GM21515 (cell line): ENCODE data around the gene MCEMP1.
"Not testable (repeated sequence)": the region's sequence is repeated elsewhere in the genome, so short reads cannot be mapped to it uniquely, and the experiment has no call there.

ENCODE experiments used
- ATAC-seq: cut with Tn5 transposase; IDR thresholded peaks from one replicate; pipeline ENCODE4 v1.9.1; 2021; ENCODE audit not compliant: unreplicated experiment

Gene MCEMP1

DNA sequence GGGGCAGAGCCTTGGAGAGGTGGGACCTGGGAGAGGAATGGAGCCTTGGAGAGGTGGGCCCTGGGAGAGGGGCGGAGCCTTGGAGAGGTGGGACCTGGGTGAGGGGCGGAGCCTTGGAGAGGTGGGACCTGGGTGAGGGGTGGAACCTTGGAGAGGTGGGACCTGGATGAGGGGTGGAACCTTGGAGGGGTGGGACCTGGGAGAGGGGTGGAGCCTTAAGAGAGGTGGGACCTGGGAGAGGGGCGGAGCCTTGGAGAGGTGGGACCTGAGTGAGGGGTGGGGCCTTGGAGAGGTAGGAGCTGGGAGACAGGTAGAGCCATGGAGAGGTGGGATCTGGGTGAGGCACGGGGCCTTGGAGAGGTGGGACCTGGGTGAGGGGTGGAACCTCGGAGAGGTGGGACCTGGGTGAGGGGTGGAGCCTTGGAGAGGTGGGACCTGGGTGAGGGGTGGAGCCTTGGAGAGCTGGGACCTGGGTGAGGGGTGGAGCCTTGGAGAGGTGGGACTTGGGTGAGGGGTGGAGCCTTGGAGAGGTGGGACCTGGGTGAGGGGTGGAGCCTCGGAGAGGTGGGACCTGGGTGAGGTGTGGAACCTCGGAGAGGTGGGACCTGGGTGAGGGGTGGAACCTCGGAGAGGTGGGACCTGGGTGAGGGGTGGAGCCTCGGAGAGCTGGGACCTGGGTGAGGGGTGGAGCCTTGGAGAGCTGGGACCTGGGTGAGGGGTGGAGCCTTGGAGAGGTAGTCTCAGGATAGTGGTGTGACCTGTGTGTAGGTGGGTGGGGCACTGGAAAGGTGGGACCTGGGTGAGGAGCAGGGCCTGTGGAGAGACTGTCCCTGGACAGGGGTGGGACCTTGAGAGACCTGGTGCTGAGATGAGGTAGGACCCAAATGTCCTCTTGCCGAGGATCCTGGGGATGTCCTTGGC is 33.0 kb upstream of the MCEMP1 start:
- ATAC-seq: not testable (repeated sequence)

DNA sequence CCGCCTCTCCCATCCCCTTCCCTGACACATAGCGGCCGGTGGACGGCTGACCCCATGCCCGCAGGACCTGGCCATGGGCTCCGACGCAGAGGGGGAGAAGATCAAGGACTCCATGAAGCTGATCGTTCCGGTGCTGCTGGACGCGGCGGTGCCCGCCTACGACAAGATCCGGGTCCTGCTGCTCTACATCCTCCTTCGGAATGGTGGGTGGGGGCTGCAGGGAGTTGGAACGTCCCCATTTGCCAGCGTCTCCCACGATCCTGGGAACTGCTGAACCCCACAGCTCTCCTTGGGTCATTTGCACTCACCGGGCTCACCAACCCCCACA is 32.4 kb upstream of the MCEMP1 start:
- no peak for ATAC-seq

DNA sequence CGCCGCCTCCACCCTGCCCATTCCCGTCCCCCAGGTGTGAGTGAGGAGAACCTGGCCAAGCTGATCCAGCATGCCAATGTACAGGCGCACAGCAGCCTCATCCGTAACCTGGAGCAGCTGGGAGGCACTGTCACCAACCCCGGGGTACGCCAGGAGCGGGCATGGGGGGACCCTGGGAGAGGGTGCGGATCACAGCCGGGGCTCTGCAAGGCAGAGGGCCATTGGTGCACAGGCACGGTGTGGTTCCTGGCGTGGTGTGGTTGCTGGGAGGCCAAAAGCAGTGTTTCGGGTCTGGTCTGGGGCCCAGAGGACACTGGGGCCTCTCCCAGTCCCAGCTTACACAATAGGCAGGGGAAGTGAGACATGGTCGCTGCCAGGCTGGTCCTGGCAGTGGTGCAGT is 31.7 kb upstream of the MCEMP1 start:
- ATAC-seq: no peak

DNA sequence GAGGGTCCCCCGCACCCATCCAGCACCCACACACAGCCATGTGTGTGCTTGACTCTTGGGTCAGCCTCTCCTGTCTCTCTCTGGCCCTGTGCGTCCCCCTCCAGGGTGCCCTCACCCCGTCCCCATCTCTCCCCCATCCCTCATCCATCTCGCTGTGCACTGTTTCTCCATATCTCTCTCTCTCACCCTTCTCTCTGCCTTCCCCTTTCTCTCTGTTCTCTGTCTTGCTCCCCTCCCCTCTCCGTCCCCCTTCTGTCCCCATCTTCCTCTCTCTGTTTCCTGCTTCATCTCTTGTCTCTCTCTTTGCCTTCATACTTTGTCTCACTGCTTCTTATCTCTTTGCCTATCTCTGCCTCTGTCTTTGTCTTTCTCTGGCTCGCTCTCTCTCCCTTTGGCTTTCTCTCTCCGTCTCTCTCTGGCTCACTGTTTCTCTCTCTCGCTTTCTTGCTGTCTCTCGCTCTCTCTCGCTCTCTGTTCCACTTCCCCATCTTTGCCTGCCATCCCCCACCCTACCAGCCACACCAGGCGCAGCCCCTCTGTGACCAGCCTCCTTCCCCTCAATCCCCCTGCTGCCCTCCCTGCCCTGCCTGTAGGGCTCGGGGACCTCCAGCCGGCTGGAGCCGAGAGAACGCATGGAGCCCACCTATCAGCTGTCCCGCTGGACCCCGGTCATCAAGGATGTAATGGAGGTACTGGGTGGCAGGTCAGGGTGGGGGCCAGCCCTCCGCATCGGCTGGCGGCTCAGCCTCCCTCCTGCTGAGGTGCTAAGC is 31.0 kb upstream of the MCEMP1 start:
- no peak for ATAC-seq

DNA sequence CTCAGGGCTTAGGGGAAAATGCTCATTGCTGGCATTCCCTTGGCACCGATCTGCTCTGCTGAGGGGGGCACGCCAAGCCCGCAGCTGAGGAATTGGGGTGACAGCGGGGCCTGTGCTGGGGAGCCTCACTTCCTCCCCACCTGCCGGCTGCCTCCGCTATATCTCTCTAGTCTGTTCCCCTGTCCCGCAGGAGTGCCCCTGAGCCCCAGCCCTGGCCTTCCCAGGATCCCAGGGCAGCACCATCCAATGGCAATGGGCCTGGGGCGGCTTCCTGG is 30.5 kb upstream of the MCEMP1 start:
- ATAC-seq: no peak

DNA sequence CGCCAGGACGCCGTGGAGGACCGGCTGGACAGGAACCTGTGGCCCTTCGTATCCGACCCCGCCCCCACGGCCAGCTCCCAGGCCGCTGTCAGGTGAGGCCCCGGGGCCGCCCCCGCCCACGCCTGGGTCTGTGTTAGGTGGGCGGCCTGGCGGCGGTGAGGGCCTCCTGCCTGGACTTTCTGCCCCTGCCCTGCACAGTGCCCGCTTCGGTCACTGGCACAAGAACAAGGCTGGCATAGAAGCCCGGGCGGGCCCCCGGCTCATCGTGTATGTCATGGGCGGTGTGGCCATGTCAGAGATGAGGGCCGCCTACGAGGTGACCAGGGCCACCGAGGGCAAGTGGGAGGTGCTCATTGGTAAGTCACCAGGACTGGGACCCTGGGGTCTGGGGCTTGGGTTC is 29.7 kb upstream of the MCEMP1 start:
- no peak for ATAC-seq

DNA sequence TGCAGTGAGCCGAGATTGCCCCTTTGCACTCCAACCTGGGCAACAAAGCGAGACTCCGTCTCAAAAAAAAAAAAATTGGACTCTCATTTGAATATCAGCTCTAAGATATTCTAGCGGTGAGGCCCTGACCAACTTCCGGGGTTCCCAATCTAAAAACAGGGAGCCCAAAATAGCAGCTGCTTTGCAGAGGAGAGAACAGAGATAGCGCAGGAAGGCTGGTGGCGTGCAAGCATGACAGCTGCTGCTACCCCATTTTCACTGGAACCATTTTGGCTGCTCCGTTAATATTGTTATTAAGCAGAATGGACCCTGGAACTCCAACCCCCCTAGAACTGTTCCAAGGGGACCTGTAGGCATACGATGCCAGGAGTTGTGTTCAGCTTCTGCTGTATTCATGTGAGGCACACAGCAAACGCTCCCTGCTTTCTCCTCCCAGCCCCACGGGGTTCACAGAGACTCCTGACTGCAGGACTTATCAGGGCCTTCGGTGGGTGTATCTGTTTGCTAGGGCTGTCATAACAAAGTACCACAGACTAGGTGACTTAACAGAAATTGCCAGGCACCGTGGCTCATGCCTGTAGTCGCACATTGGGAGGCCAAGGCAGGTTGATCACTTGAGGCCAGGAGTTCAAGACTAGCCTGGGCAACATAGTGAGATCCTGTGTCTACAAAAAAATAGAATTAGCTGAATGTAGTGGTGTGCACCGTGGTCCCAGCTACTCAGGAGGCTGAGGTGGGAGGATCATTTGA is 28.4 kb upstream of the MCEMP1 start:
- ATAC-seq: no peak

DNA sequence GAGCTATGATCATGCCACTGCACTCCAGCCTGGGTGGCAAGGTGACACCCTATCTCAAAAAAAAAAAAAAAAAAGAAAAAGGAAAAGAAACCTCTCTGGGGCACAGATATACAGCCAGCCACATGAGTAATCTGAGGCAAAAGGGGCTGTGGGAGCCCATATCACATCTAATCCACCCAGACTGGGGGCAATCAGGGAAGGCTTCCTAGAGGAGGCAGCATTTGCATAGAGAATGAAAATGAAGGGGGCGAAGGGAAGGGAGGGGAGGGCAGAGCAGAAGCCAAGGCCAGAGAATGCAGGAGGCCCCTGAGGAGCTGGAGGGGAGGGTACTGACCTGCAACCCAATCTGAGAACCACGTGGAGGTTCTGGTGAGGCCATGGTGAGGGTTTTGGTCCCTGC is 26.7 kb upstream of the MCEMP1 start:
- ATAC-seq: no peak

DNA sequence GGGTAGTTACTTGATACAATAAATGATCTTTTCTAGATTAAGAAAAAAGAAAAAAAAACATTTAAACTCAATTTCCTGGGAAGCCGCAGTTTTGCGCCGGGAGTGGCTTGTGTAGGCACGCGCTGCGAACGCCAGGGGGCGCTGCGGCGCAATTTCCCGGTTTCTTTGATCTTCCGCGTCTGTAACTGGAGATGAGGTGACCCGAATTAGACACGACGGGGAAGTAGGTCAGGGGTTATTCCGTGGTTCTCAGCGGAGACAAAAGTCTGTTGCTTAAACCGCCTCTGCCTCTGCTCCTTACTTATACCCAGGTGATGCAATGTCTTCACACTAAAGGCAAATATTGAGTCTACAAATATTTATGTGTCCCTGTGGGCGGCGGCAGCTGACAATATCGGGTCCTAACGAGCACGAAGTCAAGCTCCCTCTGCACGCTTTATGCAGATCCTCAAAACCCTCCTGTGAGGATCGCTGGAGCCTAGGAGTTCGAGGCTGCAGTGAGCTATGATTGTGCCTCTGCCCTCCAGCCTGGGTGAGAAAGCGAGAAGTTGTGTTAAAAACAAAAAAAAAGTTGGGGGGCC is 24.7 kb upstream of the MCEMP1 start:
- no peak for ATAC-seq

DNA sequence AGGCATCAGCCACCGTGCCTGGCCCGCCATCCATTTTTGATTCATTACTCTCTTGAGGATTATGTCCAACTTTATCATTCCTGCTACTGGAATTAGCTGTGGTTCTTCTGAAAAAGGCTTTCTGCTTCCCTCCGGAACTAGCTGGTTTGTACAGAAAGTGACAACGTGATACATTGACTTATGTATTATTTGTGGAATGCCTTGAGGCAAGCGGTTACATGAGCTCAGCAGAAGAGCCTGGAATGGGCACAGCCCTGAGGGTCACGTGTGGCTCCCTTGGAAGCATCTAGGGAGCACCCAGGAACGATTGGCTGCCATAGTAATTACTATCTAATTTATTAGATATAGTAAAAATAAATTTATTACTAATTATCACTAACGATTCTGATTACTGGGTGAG is 22.5 kb upstream of the MCEMP1 start:
- no peak for ATAC-seq

DNA sequence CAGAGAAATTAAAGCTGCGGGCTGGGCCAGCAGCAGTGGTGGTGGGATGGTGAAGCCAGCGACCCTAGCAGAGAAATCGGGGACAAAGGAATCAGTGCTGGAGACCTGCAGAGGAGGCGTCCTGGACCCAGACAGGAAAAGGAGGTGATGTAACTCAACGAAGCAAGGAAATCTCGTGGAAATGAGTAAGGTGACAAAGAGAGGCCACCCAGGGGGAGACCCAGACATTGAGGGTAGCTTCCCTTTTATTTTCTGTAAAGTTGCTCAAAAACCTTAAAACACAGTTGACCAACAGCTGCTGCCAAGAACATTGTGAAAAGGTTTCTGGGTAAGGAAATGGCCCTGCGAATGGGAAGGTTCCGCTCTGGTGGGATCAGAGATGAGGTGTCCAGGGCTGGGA is 21.3 kb upstream of the MCEMP1 start:
- no peak for ATAC-seq

DNA sequence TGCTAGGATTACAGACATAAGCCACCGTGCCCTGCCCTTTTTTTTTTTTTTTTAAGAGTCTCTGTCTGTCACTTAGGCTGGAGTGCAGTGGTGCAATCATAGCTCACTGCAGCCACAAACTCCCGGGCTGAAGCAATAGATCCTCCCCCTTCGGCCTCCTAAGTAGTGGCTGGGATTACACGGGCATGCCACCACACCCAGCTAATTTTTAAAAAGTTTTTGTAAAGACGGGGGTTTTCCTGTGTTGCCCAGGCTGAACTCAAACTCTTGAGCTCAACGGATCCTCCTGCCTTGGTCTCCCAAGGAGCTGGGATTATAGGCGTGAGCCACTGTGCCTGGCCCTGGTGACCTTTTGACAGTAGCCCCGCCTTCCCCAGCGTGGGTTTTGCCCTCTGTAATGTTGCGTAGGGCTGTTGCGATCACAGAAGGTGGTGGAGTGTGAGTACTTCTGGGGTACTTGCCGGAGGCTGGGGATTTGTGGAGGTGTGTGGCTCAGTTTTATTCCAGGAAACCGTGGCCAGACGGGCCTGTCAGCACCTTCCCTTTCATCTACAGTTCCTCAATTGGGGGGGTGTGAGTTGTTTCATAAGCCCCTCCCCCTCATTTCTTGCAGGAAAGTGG is 19.6 kb upstream of the MCEMP1 start:
- ATAC-seq: no peak

DNA sequence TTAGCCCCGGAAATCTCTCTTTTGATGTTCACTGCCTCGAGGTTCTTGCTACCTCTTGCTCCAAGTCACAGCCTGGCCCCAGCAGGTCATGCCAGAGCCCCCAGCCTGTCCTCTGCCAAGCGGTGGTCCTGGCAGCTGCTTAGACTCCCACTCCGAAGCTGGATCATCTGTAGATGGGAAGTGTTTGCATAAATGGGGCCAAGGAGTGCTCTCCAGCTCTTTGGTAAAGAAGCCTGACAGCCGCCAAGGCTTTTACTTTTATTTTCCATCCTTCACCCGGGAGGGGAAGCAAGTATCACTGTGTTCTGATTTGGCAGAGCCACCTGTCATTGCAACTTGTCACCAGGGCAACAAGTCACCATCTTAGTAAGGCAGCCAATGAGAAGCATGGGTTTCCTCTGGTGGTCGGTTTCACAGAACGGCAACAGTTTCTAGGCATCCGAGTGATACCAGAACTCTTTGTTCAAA is 18.6 kb upstream of the MCEMP1 start:
- ATAC-seq: peak; percentile 66

DNA sequence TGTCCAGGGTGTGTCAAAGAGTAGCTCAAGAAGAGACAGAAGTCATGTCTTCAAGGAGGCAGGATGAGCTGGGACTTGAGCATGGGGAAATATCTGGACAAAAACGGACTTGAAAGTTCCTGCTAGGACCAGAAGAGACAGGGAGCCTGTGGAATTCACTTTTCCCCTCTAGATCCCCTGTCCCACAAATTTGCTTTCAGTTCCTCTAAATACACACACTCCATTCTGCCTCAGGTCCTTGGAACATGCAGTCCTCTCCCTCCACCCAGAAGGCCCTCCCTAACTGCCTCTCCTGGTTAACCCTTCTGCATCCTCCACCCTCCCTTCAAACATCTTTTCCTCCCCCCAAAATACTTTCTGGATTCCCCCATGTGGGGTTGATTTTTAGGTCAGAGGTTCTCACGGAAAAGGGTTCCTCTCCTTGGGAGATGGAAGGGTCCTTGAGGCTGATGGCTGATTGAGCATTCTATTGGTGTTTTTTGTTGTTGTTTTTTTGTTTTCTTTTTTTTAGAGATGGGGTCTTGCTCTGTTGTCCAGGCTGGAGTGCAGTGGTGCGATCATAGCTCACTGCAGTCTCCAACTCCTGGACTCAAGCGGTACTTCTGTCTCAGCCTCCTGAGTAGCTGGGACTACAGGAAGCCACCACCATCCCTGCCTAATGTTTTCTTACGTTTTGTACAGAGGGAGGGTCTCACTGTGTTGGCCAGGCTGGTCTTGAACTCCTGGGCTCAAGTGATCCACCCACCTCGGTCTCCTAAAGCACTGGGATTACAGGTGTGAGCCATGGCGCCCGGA is 14.9 kb upstream of the MCEMP1 start:
- no peak for ATAC-seq

DNA sequence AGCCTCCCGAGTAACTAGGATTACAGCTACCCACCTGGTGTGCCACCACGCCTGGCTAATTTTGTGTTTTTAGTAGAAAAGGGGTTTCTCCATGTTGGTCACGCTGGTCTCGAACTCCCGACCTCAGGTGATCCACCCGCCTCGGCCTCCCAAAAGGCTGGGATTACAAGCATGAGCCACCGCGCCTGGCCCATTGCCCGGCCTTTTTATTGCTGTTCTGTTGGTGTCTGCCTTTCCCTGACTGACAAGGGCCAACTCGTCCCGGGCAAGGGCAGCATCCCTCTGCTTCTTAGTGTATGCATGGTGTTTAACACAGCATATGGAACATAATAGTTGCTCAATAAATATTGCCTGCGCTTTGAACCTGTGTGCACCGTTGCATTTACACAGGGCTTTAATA is 14.2 kb upstream of the MCEMP1 start:
- ATAC-seq: no peak

DNA sequence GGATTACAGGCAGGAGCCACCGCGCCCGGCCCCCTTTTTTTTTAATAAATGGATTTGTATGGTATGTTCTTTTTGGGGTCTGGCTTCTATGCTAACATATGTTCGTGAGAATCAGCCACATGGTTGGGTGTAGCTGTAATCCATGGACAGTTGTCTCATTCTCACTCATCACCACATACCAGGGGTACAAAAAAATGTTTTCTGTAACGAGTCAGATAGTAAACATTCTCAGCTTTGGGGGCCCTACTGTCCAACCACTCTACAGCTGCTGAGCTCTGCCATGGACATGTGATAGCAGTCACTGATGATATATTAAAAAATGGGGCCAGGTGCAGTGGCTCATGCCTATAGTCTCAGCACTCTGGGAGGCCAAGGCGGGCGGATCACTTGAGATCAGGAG is 13.2 kb upstream of the MCEMP1 start:
- ATAC-seq: no peak

DNA sequence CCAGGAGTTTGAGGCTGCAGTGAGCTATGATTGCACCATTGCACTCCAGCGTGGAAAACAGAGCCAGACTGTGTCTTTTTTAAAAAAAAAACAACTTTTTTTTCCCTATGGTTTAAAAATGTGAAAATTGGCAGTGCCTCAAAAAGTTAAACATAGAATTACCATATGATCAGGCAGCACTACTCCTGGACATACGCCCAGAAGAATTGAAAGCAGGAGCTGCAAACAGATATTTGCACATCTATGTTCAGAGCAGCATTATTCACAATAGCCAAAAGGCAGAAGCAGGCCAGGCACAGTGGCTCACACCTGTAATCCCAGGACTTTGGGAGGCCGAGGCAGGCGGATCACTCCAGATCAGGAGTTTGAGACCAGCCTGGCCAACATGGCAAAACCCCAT is 11.8 kb upstream of the MCEMP1 start:
- no peak for ATAC-seq

DNA sequence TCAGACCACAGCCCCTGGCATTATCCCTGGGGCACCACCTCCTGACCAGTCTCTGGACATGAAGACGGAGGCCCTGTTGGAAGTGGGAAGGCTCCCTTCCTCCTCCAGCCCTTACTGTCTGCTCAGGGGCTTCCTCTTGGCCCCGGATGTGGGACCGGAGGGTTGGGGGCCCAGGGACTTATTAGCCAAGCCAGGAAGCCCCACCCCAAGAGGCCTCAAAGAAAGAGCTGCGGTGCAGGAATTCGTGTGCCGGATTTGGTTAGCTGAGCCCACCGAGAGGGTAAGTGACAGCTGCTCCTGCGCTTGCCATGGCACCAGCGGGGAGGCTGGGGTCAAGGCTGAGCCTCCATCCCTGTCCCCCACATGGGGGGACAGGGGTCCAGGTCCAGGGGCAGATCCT is 8.0 kb upstream of the MCEMP1 start, which contains the start of gene RETN:
RETN (plus strand) TSS at position 208 of the 400 bp plus-strand sequence. CDS start 278 bp downstream, outside the sequence.
- ATAC-seq: no peak

DNA sequence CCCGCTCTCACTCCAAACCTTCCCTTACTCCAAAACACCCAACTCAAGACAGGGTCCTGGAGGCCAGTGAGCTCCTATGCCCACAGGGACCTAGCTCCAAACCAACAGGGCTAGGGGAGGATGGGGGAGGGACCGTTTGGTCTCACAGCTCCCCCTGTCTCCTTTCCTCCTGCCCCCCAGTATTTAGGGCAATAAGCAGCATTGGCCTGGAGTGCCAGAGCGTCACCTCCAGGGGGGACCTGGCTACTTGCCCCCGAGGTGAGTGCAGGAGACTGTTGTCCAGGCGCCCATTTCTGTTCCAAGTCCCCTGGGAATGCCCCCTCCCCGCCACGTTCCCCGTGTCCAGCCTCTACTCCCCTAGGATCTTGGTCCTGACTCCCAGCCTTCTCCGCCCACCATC is 7.2 kb upstream of the MCEMP1 start:
- ATAC-seq: no peak

DNA sequence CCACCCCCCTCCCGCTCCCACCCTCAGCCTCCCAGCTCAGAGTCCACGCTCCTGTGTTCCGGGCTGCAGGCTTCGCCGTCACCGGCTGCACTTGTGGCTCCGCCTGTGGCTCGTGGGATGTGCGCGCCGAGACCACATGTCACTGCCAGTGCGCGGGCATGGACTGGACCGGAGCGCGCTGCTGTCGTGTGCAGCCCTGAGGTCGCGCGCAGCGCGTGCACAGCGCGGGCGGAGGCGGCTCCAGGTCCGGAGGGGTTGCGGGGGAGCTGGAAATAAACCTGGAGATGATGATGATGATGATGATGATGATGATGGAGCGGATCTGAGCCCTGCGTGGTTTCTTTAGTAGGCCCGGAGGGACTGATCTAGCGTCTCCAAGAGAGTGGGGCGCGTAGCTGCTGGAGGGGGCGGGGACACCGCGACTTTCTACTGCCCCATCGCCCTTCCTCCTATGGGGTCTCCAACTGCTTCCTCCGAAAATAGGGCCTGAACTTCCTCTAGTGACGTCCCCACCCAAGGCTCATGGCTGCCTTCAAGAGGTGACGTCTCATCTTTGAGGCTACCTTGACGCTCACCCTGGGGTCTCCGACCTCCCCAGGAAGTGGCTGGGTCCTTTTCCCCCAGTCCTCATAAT is 6.6 kb upstream of the MCEMP1 start:
- ATAC-seq: no peak
